ENCODE measurements around the gene SBF2.

Gene SBF2

GRCh38 chr11:9847636-9848035 is 446.4 kb downstream of the SBF2 start:
- H3K27me3 ChIP-seq (ENCODE audit: insufficient read depth, low read length, poor library complexity) = no peaks in the 10 kb centered on the region
- H3K4me3 ChIP-seq (ENCODE audit: low read depth in 1 of 2, low read length in 2 of 2) = no peak overlapping the region
- H3K4me2 ChIP-seq (ENCODE audit: insufficient read depth, low read length) = no peak overlapping the region
- H3K36me3 ChIP-seq (ENCODE audit: insufficient read depth, low read length) = peaks cover 27% of the 10 kb centered on the region
- TF ChIP-seq EZH2 (IDR thresholded peaks at IDR 0.05; ENCODE audit: borderline replicate concordance, low read depth, low read length, severe bottlenecking) = no peak
- TF ChIP-seq, protein P1, sequence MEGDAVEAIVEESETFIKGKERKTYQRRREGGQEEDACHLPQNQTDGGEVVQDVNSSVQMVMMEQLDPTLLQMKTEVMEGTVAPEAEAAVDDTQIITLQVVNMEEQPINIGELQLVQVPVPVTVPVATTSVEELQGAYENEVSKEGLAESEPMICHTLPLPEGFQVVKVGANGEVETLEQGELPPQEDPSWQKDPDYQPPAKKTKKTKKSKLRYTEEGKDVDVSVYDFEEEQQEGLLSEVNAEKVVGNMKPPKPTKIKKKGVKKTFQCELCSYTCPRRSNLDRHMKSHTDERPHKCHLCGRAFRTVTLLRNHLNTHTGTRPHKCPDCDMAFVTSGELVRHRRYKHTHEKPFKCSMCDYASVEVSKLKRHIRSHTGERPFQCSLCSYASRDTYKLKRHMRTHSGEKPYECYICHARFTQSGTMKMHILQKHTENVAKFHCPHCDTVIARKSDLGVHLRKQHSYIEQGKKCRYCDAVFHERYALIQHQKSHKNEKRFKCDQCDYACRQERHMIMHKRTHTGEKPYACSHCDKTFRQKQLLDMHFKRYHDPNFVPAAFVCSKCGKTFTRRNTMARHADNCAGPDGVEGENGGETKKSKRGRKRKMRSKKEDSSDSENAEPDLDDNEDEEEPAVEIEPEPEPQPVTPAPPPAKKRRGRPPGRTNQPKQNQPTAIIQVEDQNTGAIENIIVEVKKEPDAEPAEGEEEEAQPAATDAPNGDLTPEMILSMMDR (IDR thresholded peaks at IDR 0.05; ENCODE audit: borderline replicate concordance, extremely low read depth, low read length, poor library complexity, severe bottlenecking) = no peak
- H3K27ac ChIP-seq (ENCODE audit: low read length) = no peak overlapping the region
- no peak for DNase-seq
- no peak overlapping the region for H3K9ac ChIP-seq (ENCODE audit: low read depth, low read length)
- ATAC-seq (ENCODE audit: insufficient read depth, low read depth) = no peak
- no peaks in the 10 kb centered on the region for H3K79me2 ChIP-seq (ENCODE audit: insufficient read depth, low read length)
- no peak overlapping the region for H2AFZ ChIP-seq (ENCODE audit: low read depth, low read length)
- H4K20me1 ChIP-seq (ENCODE audit: insufficient read depth, low read length) = no peaks in the 10 kb centered on the region
- no peaks in the 10 kb centered on the region for H3K9me3 ChIP-seq (ENCODE audit: insufficient read depth, low read length, severe bottlenecking)
- H3K4me1 ChIP-seq (ENCODE audit: insufficient read depth, low read length) = no peaks in the 10 kb centered on the region

DNA sequence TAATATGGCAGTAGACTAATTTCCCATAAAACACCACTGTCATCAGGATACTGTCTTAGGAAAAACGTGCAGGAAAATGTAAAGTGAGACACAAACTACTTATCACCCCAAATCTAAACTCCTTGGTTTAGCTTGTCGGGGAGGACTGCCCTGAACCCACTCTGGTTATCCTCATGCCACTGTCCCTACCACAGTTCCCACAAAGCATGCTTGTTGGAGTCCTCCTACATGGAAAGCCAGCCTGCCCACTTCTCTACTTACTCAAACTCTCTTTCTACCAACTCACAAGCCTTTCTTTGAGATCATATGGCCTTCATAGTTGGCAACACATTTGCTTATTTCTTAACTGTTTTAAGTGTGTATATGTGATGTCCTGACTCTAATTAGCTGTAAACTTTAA is 451.1 kb downstream of the SBF2 start:
- H3K4me1 ChIP-seq (ENCODE audit: insufficient read depth, low read length) = peaks cover 10% of the 10 kb centered on the region
- DNase-seq (no peak), ATAC-seq (ENCODE audit: insufficient read depth, low read depth) (no peak)
- peaks cover 30% of the 10 kb centered on the region for H3K36me3 ChIP-seq (ENCODE audit: insufficient read depth, low read length)
- H3K79me2 ChIP-seq (ENCODE audit: insufficient read depth, low read length) = no peaks in the 10 kb centered on the region
- no peak overlapping the region for H3K27ac ChIP-seq (ENCODE audit: low read length)
- H3K4me3 ChIP-seq (ENCODE audit: low read depth in 1 of 2, low read length in 2 of 2) = no peak overlapping the region
- H2AFZ ChIP-seq (ENCODE audit: low read depth, low read length) = no peak overlapping the region
- no peaks in the 10 kb centered on the region for H4K20me1 ChIP-seq (ENCODE audit: insufficient read depth, low read length)
- H3K9ac ChIP-seq (ENCODE audit: low read depth, low read length) = no peak overlapping the region
- TF ChIP-seq, protein P1 (IDR thresholded peaks at IDR 0.05; ENCODE audit: borderline replicate concordance, extremely low read depth, low read length, poor library complexity, severe bottlenecking) = no peak
- TF ChIP-seq EZH2 (IDR thresholded peaks at IDR 0.05; ENCODE audit: borderline replicate concordance, low read depth, low read length, severe bottlenecking) = no peak
- no peak overlapping the region for H3K4me2 ChIP-seq (ENCODE audit: insufficient read depth, low read length)
- no peaks in the 10 kb centered on the region for H3K9me3 ChIP-seq (ENCODE audit: insufficient read depth, low read length, severe bottlenecking)
- no peaks in the 10 kb centered on the region for H3K27me3 ChIP-seq (ENCODE audit: insufficient read depth, low read length, poor library complexity)

DNA sequence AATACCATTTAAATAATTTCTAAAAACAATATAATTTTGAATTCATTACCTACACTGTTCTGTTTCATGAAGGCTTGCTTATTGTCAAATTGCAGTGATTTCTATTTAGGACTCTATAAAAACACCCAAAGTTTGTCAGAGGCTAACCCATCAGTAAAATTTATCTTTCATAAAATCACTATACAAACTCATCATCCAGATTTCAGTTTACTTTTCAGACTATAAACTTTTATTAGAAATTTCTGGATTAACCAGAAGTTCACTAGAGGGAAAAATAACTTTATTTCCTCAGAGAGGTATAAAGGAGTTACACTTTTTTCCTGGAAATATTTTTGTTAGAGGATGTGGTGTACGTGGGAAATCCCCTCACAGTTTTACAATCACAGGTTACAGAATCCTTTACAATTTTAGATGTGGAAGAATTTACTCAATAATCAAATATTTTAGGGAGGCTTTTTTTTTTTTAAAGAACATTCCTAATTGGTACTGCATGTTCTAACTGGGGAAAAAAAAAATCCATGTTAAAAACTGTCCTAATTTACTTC is 453.5 kb downstream of the SBF2 start:
- H3K4me3 ChIP-seq (ENCODE audit: low read depth in 1 of 2, low read length in 2 of 2) = no peak overlapping the region
- H3K9ac ChIP-seq (ENCODE audit: low read depth, low read length) = no peak overlapping the region
- TF ChIP-seq, protein P1 (IDR thresholded peaks at IDR 0.05; ENCODE audit: borderline replicate concordance, extremely low read depth, low read length, poor library complexity, severe bottlenecking) = no peak
- no peak for TF ChIP-seq EZH2 (IDR thresholded peaks at IDR 0.05; ENCODE audit: borderline replicate concordance, low read depth, low read length, severe bottlenecking)
- no peak overlapping the region for H3K27ac ChIP-seq (ENCODE audit: low read length)
- no peak overlapping the region for H2AFZ ChIP-seq (ENCODE audit: low read depth, low read length)
- H3K36me3 ChIP-seq (ENCODE audit: insufficient read depth, low read length) = peaks cover 16% of the 10 kb centered on the region
- no peak overlapping the region for H3K4me2 ChIP-seq (ENCODE audit: insufficient read depth, low read length)
- peaks cover 10% of the 10 kb centered on the region for H3K4me1 ChIP-seq (ENCODE audit: insufficient read depth, low read length)
- H3K9me3 ChIP-seq (ENCODE audit: insufficient read depth, low read length, severe bottlenecking) = no peaks in the 10 kb centered on the region
- DNase-seq (no peak), ATAC-seq (ENCODE audit: insufficient read depth, low read depth) (peak; percentile 57; the same call in 2 of the 3 replicates)
- no peaks in the 10 kb centered on the region for H4K20me1 ChIP-seq (ENCODE audit: insufficient read depth, low read length)
- H3K79me2 ChIP-seq (ENCODE audit: insufficient read depth, low read length) = no peaks in the 10 kb centered on the region
- no peaks in the 10 kb centered on the region for H3K27me3 ChIP-seq (ENCODE audit: insufficient read depth, low read length, poor library complexity)
